Kidney epithelial cell (primary cell): ENCODE measurements around the gene POTEI. TPM values are rescaled to one million over a fixed set of nuclear protein-coding genes. Genes with fewer than 3 reads are reported as not detected.
"Not testable (repeated sequence)": the region's sequence is repeated elsewhere in the genome, so short reads cannot be mapped to it uniquely, and the experiment has no call there.

Source experiments
- DNase-seq: peaks from one replicate; pipeline ENCODE4 v3.0.0-alpha.2; 2010; ENCODE audit warnings: low read depth
- H3K27me3 ChIP-seq: 2 replicates; pipeline ENCODE4 v1.6.0; 2011; ENCODE audit warnings: low read length; ENCODE audit not compliant: control insufficient read depth, insufficient read depth
- H3K36me3 ChIP-seq: 2 replicates; pipeline ENCODE4 v1.5.1; 2011; ENCODE audit warnings: low read length; ENCODE audit not compliant: control insufficient read depth, insufficient read depth
- H3K4me3 ChIP-seq: 2 replicates; pipeline ENCODE4 v1.5.1; 2011; ENCODE audit warnings: low read depth, mild to moderate bottlenecking, control low read depth, low read length
- CTCF ChIP-seq: IDR thresholded peaks from 2 replicates; pipeline ENCODE4 v1.5.1; 2011; ENCODE audit warnings: mild to moderate bottlenecking, moderate library complexity, low read length, control low read depth, inconsistent platforms; ENCODE audit not compliant: insufficient read depth, poor library complexity, severe bottlenecking
- total RNA-seq: library from RNA; depleted of rRNA; stranded (reverse); fragments of >200 nt; gene quantifications from 2 replicates; pipeline ENCODE4 v1.2.3, GENCODE V29; 2015

The POTEI gene
- total RNA-seq, 1 donor from 2014 or later = not detected

- H3K36me3 ChIP-seq, H3K4me3 ChIP-seq, DNase-seq, H3K27me3 ChIP-seq: not testable (repeated sequence)
- peak; percentile 26 for TF ChIP-seq CTCF
Measured at GRCh38 chr2:130427631-130428030, 81.5 kb downstream of the POTEI start.

GRCh38 chr2:130418845-130419244, 90.3 kb downstream of the POTEI start:
- H3K27me3 ChIP-seq, DNase-seq, H3K4me3 ChIP-seq, H3K36me3 ChIP-seq: not testable (repeated sequence)

GRCh38 chr2:130416693-130417092, 92.4 kb downstream of the POTEI start:
- not testable (repeated sequence) for DNase-seq, H3K4me3 ChIP-seq

More at GRCh38 chr2:130416693-130417092, 92.4 kb downstream of the POTEI start:
- not testable (repeated sequence) for H3K36me3 ChIP-seq, H3K27me3 ChIP-seq

Other genes with a start within 250 kb of the POTEI start
- 121 and 150 TPM in 2 replicates for gene IMP4, start 166.4 kb downstream of the POTEI start, total RNA-seq
- 15.9 and 35.6 TPM in 2 replicates for gene PTPN18, start 153.3 kb downstream of the POTEI start, total RNA-seq
- not detected in 2 replicates for gene CFC1B, start 11.9 kb upstream of the POTEI start, total RNA-seq
- gene CFC1, start 90.2 kb upstream of the POTEI start, total RNA-seq = not detected in 2 replicates
- gene POTEJ, start 102.1 kb upstream of the POTEI start, total RNA-seq = not detected in 2 replicates
- not detected in 2 replicates for gene GPR148, start 219.7 kb upstream of the POTEI start, total RNA-seq
- not detected in 2 replicates for gene AMER3, start 246.2 kb upstream of the POTEI start, total RNA-seq